ENCODE measurements around the gene KIAA0513. TPM values are rescaled to one million over a fixed set of nuclear protein-coding genes. Genes with fewer than 3 reads are reported as not detected.

Gene KIAA0513
- total and polyA plus RNA-seq, 2 of the 13 experiments (the other 11 are each of a cell fraction or from before 2014, with no cell fraction given) = 1.8 TPM

DNA sequence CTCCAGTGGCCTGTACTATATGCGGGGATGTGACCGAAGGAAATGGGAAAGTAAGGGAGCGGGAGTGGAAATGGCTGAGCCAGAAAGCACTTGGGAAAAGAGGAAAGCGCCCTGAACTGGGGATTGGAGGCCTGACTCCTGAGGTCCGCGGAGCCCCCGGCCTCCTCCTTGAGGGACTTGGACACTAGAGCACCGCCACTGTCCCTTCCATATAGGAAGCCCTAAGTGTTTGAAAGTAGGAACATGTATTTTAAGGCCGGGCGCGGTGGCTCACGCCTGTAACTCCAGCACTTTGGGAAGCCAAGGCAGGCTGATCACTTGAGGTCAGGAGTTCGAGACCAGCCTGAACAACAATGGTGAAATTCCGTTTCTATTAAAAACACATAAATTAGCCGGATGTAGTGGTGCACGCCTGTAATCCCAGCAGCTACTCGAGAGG, 15.7 kb upstream of the KIAA0513 start (continued):
- TF ChIP-seq, protein P1, sequence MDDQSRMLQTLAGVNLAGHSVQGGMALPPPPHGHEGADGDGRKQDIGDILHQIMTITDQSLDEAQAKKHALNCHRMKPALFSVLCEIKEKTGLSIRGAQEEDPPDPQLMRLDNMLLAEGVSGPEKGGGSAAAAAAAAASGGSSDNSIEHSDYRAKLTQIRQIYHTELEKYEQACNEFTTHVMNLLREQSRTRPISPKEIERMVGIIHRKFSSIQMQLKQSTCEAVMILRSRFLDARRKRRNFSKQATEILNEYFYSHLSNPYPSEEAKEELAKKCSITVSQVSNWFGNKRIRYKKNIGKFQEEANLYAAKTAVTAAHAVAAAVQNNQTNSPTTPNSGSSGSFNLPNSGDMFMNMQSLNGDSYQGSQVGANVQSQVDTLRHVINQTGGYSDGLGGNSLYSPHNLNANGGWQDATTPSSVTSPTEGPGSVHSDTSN (CRISPR knock-in tag; IDR thresholded peaks at IDR 0.05; ENCODE audit: borderline replicate concordance) = 0 out of 2 replicates have a peak, but pooled peaks have one; percentile 53
- TF ChIP-seq, protein P2, sequence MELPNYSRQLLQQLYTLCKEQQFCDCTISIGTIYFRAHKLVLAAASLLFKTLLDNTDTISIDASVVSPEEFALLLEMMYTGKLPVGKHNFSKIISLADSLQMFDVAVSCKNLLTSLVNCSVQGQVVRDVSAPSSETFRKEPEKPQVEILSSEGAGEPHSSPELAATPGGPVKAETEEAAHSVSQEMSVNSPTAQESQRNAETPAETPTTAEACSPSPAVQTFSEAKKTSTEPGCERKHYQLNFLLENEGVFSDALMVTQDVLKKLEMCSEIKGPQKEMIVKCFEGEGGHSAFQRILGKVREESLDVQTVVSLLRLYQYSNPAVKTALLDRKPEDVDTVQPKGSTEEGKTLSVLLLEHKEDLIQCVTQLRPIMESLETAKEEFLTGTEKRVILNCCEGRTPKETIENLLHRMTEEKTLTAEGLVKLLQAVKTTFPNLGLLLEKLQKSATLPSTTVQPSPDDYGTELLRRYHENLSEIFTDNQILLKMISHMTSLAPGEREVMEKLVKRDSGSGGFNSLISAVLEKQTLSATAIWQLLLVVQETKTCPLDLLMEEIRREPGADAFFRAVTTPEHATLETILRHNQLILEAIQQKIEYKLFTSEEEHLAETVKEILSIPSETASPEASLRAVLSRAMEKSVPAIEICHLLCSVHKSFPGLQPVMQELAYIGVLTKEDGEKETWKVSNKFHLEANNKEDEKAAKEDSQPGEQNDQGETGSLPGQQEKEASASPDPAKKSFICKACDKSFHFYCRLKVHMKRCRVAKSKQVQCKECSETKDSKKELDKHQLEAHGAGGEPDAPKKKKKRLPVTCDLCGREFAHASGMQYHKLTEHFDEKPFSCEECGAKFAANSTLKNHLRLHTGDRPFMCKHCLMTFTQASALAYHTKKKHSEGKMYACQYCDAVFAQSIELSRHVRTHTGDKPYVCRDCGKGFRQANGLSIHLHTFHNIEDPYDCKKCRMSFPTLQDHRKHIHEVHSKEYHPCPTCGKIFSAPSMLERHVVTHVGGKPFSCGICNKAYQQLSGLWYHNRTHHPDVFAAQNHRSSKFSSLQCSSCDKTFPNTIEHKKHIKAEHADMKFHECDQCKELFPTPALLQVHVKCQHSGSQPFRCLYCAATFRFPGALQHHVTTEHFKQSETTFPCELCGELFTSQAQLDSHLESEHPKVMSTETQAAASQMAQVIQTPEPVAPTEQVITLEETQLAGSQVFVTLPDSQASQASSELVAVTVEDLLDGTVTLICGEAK (IDR thresholded peaks at IDR 0.05) = no peak
- TF ChIP-seq, protein P2 (CRISPR knock-in tag; IDR thresholded peaks at IDR 0.05) = peak; percentile 79; the same call in 1 of the 2 replicates
- 0 out of 2 replicates have a peak, but pooled peaks have one; percentile 14 for TF ChIP-seq RFXANK (CRISPR knock-in tag; IDR thresholded peaks at IDR 0.05)
- 0 out of 2 replicates have a peak, but pooled peaks have one; percentile 9 for TF ChIP-seq ZNF235 (CRISPR knock-in tag; IDR thresholded peaks at IDR 0.05; ENCODE audit: borderline replicate concordance)
- TF ChIP-seq U2AF1 (optimal IDR thresholded peaks at IDR 0.05; ENCODE audit: low read depth, low read length) = no peak
- TF ChIP-seq ZNF772 (CRISPR knock-in tag; IDR thresholded peaks at IDR 0.05) = 0 out of 2 replicates have a peak, but pooled peaks have one; percentile 16
- TF ChIP-seq, protein P3, sequence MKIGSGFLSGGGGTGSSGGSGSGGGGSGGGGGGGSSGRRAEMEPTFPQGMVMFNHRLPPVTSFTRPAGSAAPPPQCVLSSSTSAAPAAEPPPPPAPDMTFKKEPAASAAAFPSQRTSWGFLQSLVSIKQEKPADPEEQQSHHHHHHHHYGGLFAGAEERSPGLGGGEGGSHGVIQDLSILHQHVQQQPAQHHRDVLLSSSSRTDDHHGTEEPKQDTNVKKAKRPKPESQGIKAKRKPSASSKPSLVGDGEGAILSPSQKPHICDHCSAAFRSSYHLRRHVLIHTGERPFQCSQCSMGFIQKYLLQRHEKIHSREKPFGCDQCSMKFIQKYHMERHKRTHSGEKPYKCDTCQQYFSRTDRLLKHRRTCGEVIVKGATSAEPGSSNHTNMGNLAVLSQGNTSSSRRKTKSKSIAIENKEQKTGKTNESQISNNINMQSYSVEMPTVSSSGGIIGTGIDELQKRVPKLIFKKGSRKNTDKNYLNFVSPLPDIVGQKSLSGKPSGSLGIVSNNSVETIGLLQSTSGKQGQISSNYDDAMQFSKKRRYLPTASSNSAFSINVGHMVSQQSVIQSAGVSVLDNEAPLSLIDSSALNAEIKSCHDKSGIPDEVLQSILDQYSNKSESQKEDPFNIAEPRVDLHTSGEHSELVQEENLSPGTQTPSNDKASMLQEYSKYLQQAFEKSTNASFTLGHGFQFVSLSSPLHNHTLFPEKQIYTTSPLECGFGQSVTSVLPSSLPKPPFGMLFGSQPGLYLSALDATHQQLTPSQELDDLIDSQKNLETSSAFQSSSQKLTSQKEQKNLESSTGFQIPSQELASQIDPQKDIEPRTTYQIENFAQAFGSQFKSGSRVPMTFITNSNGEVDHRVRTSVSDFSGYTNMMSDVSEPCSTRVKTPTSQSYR (CRISPR knock-in tag; IDR thresholded peaks at IDR 0.05; ENCODE audit: borderline replicate concordance) = 0 out of 2 replicates have a peak, but pooled peaks have one; percentile 4
- peak; percentile 74; the same call in 1 of the 2 replicates for TF ChIP-seq GLI4 (CRISPR knock-in tag; IDR thresholded peaks at IDR 0.05; ENCODE audit: borderline replicate concordance)
- no peak; the same call in 1 of the 2 replicates for TF ChIP-seq GTF2F1 (IDR thresholded peaks at IDR 0.05; ENCODE audit: low read length)
- TF ChIP-seq ZNF431 (CRISPR knock-in tag; IDR thresholded peaks at IDR 0.05; ENCODE audit: borderline replicate concordance, low read depth) = 0 out of 2 replicates have a peak, but pooled peaks have one; percentile 6

Data from HepG2 (cell line).